Vagina (tissue), 2 donors: ENCODE results near the gene BTBD3. TPM values are rescaled to one million over a fixed set of nuclear protein-coding genes. Genes with fewer than 3 reads are reported as not detected.

Experiments used
- DNase-seq, 2 donors: peaks; one replicate each; pipeline ENCODE4 v3.0.0-alpha.2; 2017; ENCODE audit errors: extremely low spot score in 2 of 2
- H3K27ac ChIP-seq: fragments of 200-600 bp; sonication (generic); one replicate; pipeline ENCODE4 v1.5.1; 2019
- H3K27me3 ChIP-seq: fragments of 200-600 bp; sonication (generic); one replicate; pipeline ENCODE4 v1.5.1; 2019
- H3K36me3 ChIP-seq, 2 donors: fragments of 200-600 bp; sonication (generic); one replicate each; pipeline ENCODE4 v1.5.1; 2017 to 2019
- H3K4me1 ChIP-seq: fragments of 200-600 bp; sonication (generic); one replicate; pipeline ENCODE4 v1.5.1; 2019
- H3K4me3 ChIP-seq, 2 donors: fragments of 200-600 bp; sonication (generic); 1 replicate in 1 of 2; 2 replicates in 1 of 2; pipeline ENCODE4 v1.5.1; 2016 to 2019
- H3K9me3 ChIP-seq: fragments of 200-600 bp; sonication (generic); one replicate; pipeline ENCODE4 v1.5.1; 2019
- CTCF ChIP-seq, 3 experiments: fragments of 450-650 bp in 2 of 3; fragments of 200-600 bp in 1 of 3; sonication (generic) in 1 of 3; IDR thresholded peaks; one replicate each; pipeline ENCODE4 v1.5.1; 2017 to 2019; ENCODE audit warnings: antibody characterized with exemption in 3 of 3, mild to moderate bottlenecking in 2 of 3, moderate library complexity in 2 of 3
- POLR2A ChIP-seq, 2 donors: fragments of 450-650 bp; IDR thresholded peaks; one replicate each; pipeline ENCODE4 v1.6.1; 2017; ENCODE audit warnings: antibody characterized with exemption in 2 of 2, mild to moderate bottlenecking in 2 of 2, moderate library complexity in 2 of 2
- POLR2AphosphoS5 ChIP-seq, 2 donors: sonication (generic); formaldehyde crosslinking; IDR thresholded peaks; one replicate each; pipeline ENCODE4 v1.9.0; 2017; ENCODE audit warnings: antibody characterized with exemption in 2 of 2, mild to moderate bottlenecking in 2 of 2, low read depth in 1 of 2; ENCODE audit not compliant: insufficient read depth in 1 of 2
- intact Hi-C: fragments of 100-400 bp; cut with DNase I; formaldehyde crosslinking; loops from one replicate; pipeline ENCODE4 v1.15.1; 2023
- total RNA-seq: library from RNA; depleted of rRNA; stranded (reverse); fragments of >200 nt; gene quantifications from one replicate; pipeline ENCODE4 v1.2.3, GENCODE V29; 2016

Gene BTBD3
- total RNA-seq, 1 donor from 2014 or later: 45.9 TPM

- TF ChIP-seq POLR2A (IDR thresholded peaks at IDR 0.05) (no peak), CTCF (IDR thresholded peaks at IDR 0.05) (no peak), POLR2AphosphoS5 (IDR thresholded peaks at IDR 0.05; ENCODE audit: insufficient read depth in 1 of 2, low read depth in 1 of 2) (no peak)
- no peaks in the 10 kb centered on the region for H3K9me3 ChIP-seq
- no peak for DNase-seq
- H3K36me3 ChIP-seq: no peaks in the 10 kb centered on the region
- intact Hi-C loops: no loop called here
- H3K27me3 ChIP-seq: no peaks in the 10 kb centered on the region
- H3K4me1 ChIP-seq: peaks cover under 1% of the 10 kb centered on the region
- no peak overlapping the region for H3K4me3 ChIP-seq
- H3K27ac ChIP-seq: no peak overlapping the region
Observed at GRCh38 chr20:11901127-11901526, 16.6 kb upstream of the BTBD3 start.

- H3K4me1 ChIP-seq: peaks cover 12% of the 10 kb centered on the region
- TF ChIP-seq POLR2AphosphoS5 (IDR thresholded peaks at IDR 0.05; ENCODE audit: insufficient read depth in 1 of 2, low read depth in 1 of 2): no peak
- no peak for TF ChIP-seq CTCF (IDR thresholded peaks at IDR 0.05)
- no peak for TF ChIP-seq POLR2A (IDR thresholded peaks at IDR 0.05)
- H3K27me3 ChIP-seq: no peaks in the 10 kb centered on the region
- H3K9me3 ChIP-seq: no peaks in the 10 kb centered on the region
- DNase-seq: no peak
- intact Hi-C loops: no loop called here
- H3K36me3 ChIP-seq: no peaks in the 10 kb centered on the region
- H3K27ac ChIP-seq: no peak overlapping the region
- H3K4me3 ChIP-seq: no peak overlapping the region
Observed at GRCh38 chr20:11902285-11902697, 15.4 kb upstream of the BTBD3 start.

- no peak overlapping the region for H3K27ac ChIP-seq
- H3K9me3 ChIP-seq: no peaks in the 10 kb centered on the region
- DNase-seq: no peak
- intact Hi-C loops: no loop called here
- no peaks in the 10 kb centered on the region for H3K27me3 ChIP-seq
- peaks cover 23% of the 10 kb centered on the region for H3K4me1 ChIP-seq
- no peaks in the 10 kb centered on the region for H3K36me3 ChIP-seq
- no peak for TF ChIP-seq POLR2AphosphoS5 (IDR thresholded peaks at IDR 0.05; ENCODE audit: insufficient read depth in 1 of 2, low read depth in 1 of 2)
- no peak for TF ChIP-seq CTCF (IDR thresholded peaks at IDR 0.05)
- no peak for TF ChIP-seq POLR2A (IDR thresholded peaks at IDR 0.05)
- H3K4me3 ChIP-seq: no peak overlapping the region
Observed at GRCh38 chr20:11905460-11906179, 12.1 kb upstream of the BTBD3 start.

GRCh38 chr20:11906626-11907480, 10.8 kb upstream of the BTBD3 start:
- Histone ChIP-seq H3K27me3 (no peaks in the 10 kb centered on the region), H3K36me3 (no peaks in the 10 kb centered on the region), H3K4me1 (peaks cover 23% of the 10 kb centered on the region), H3K9me3 (no peaks in the 10 kb centered on the region), H3K27ac (no peak overlapping the region), H3K4me3 (no peak overlapping the region)
- no peak for TF ChIP-seq POLR2A (IDR thresholded peaks at IDR 0.05)
- peak in 1 of 2 donors; percentile 77 for TF ChIP-seq POLR2AphosphoS5 (IDR thresholded peaks at IDR 0.05; ENCODE audit: insufficient read depth in 1 of 2, low read depth in 1 of 2)
- DNase-seq: no peak
- intact Hi-C loops: no loop called here

GRCh38 chr20:11907621-11908020, 10.1 kb upstream of the BTBD3 start:
- H3K9me3 ChIP-seq: no peaks in the 10 kb centered on the region
- no peaks in the 10 kb centered on the region for H3K36me3 ChIP-seq
- peaks cover 30% of the 10 kb centered on the region for H3K4me1 ChIP-seq
- H3K27me3 ChIP-seq: no peaks in the 10 kb centered on the region
- no peak overlapping the region for H3K27ac ChIP-seq
- intact Hi-C loops: no loop called here
- no peak for DNase-seq
- no peak for TF ChIP-seq CTCF (IDR thresholded peaks at IDR 0.05)
- TF ChIP-seq POLR2AphosphoS5 (IDR thresholded peaks at IDR 0.05; ENCODE audit: insufficient read depth in 1 of 2, low read depth in 1 of 2): no peak
- H3K4me3 ChIP-seq: no peak overlapping the region
